Fibroblast of skin of right biceps (primary cell): ENCODE data around the gene MEIS1.
A peak's percentile ranks its signal among the peaks of the same experiment; 100 is the strongest.
"Not testable (repeated sequence)": the region's sequence is repeated elsewhere in the genome, so short reads cannot be mapped to it uniquely, and the experiment has no call there.

Experiments
- DNase-seq: peaks from one replicate; pipeline ENCODE4 v3.0.0-alpha.2; 2013

The MEIS1 gene

GRCh38 chr2:66434679-66435548, at the start of gene MEIS1:
MEIS1 (plus strand) TSS chr2:66435125; CDS start chr2:66435857, 732 bp downstream.
- peak; percentile 98 for DNase-seq

- no peak for DNase-seq
These were observed 47.7 kb upstream of the MEIS1 start for GRCh38 chr2:66387016-66387753.

GRCh38 chr2:66389651-66390131, 45.2 kb upstream of the MEIS1 start:
- peak; percentile 4 for DNase-seq

GRCh38 chr2:66390152-66390551, 44.8 kb upstream of the MEIS1 start:
- DNase-seq, result no peak

- DNase-seq, result no peak
These were observed 44.1 kb upstream of the MEIS1 start for GRCh38 chr2:66390811-66391210.

GRCh38 chr2:66391240-66391639, 43.7 kb upstream of the MEIS1 start:
- not testable (repeated sequence) for DNase-seq

- no peak for DNase-seq
These were observed 29.5 kb upstream of the MEIS1 start for GRCh38 chr2:66405473-66405872.

- no peak for DNase-seq
These were observed 26.0 kb upstream of the MEIS1 start for GRCh38 chr2:66408905-66409304.

- DNase-seq, result no peak
These were observed 22.1 kb upstream of the MEIS1 start for GRCh38 chr2:66412874-66413273.

GRCh38 chr2:66414896-66415295, 20.0 kb upstream of the MEIS1 start:
- no peak for DNase-seq

- no peak for DNase-seq
These were observed 16.5 kb upstream of the MEIS1 start for GRCh38 chr2:66418381-66418780.

- DNase-seq, result no peak
These were observed 13.3 kb upstream of the MEIS1 start for GRCh38 chr2:66421612-66422011.

GRCh38 chr2:66423391-66424124, 11.4 kb upstream of the MEIS1 start:
- DNase-seq, result no peak

- DNase-seq, result no peak
These were observed 8.4 kb upstream of the MEIS1 start for GRCh38 chr2:66426244-66427111.

GRCh38 chr2:66427300-66427699, 7.6 kb upstream of the MEIS1 start:
- no peak for DNase-seq

- peak; percentile 61 for DNase-seq
These were observed 5.8 kb upstream of the MEIS1 start for GRCh38 chr2:66428986-66429612.

- DNase-seq, result no peak
These were observed 5.0 kb upstream of the MEIS1 start for GRCh38 chr2:66429693-66430504.

- no peak for DNase-seq
These were observed 4.2 kb upstream of the MEIS1 start for GRCh38 chr2:66430505-66431273.

- DNase-seq, result no peak
These were observed 3.7 kb upstream of the MEIS1 start for GRCh38 chr2:66431274-66431642.
